Uterus (tissue), 4 donors: ENCODE measurements around the gene AATF. TPM values are rescaled to one million over a fixed set of nuclear protein-coding genes. Genes with fewer than 3 reads are reported as not detected.

ENCODE experiments used
- DNase-seq, 2 donors: peaks; one replicate each; pipeline ENCODE4 v3.0.0-alpha.2; 2019 to 2020
- H3K27ac ChIP-seq, 2 donors: fragments of 200-600 bp; sonication (generic); 1 replicate in 1 of 2; 2 replicates in 1 of 2; pipeline ENCODE4 v1.5.1; 2016 to 2018
- H3K27me3 ChIP-seq, 2 donors: fragments of 200-600 bp; sonication (generic); one replicate each; pipeline ENCODE4 v1.5.1; 2018 to 2019; ENCODE audit warnings: control low read depth in 1 of 2
- H3K36me3 ChIP-seq, 2 donors: fragments of 200-600 bp; sonication (generic); one replicate each; pipeline ENCODE4 v1.5.1; 2019; ENCODE audit warnings: control low read depth in 1 of 2
- H3K4me1 ChIP-seq, 2 donors: fragments of 200-600 bp; sonication (generic); one replicate each; pipeline ENCODE4 v1.5.1; 2018 to 2019; ENCODE audit warnings: control low read depth in 1 of 2
- H3K4me3 ChIP-seq, 2 donors: fragments of 200-600 bp; sonication (generic); 1 replicate in 1 of 2; 2 replicates in 1 of 2; pipeline ENCODE4 v1.5.1; 2018 to 2019; ENCODE audit warnings: mild to moderate bottlenecking in 1 of 2
- H3K9me3 ChIP-seq, 2 donors: fragments of 200-600 bp; sonication (generic); one replicate each; pipeline ENCODE4 v1.5.1; 2019; ENCODE audit warnings: control low read depth in 1 of 2
- CTCF ChIP-seq, 4 experiments: fragments of 200-600 bp in 2 of 4; fragments of 450-650 bp in 2 of 4; sonication (generic) in 2 of 4; IDR thresholded peaks; one replicate each; pipeline ENCODE4 v1.5.1; 2016 to 2019; ENCODE audit warnings: antibody characterized with exemption in 4 of 4, mild to moderate bottlenecking in 2 of 4, moderate library complexity in 1 of 4
- POLR2A ChIP-seq, 2 donors: fragments of 450-650 bp; IDR thresholded peaks; one replicate each; pipeline ENCODE4 v1.6.1; 2016; ENCODE audit warnings: antibody characterized with exemption in 2 of 2, mild to moderate bottlenecking in 1 of 2, moderate library complexity in 1 of 2
- intact Hi-C: fragments of 100-400 bp; cut with DNase I; formaldehyde crosslinking; loops from one replicate; pipeline ENCODE4 v1.15.1; 2023; ENCODE audit warnings: low total_unique reads
- total RNA-seq, 4 donors: library from RNA; depleted of rRNA in 3 of 4; stranded (reverse); fragments of >200 nt in 3 of 4; gene quantifications; one replicate each; pipeline versions ENCODE4 v1.1.0 to v1.2.4, GENCODE V29; 2014 to 2023
- donor health status: DM: yes; HTN: yes; CAD: no.

The AATF gene
- 10 to 100 TPM in 3 of 4 donors, 1 to 10 TPM in 1; 10.0 to 48.2 (median 30.3) TPM for total RNA-seq

- intact Hi-C loops = no loop called here
- H3K36me3 ChIP-seq = no peaks in the 10 kb centered on the region
These were observed at the start of gene AATF for GRCh38 chr17:36948717-36949460. Gene AATF, plus strand, starts transcription at chr17:36948954. Its CDS starts 172 bp downstream, at chr17:36949126.

GRCh38 chr17:36899250-36900159 lies 49.2 kb upstream of the AATF start:
- DNase-seq = no peak
- no peak overlapping the region for H3K4me3 ChIP-seq
- no peaks in the 10 kb centered on the region for H3K9me3 ChIP-seq
- H3K4me1 ChIP-seq = no peaks in the 10 kb centered on the region
- TF ChIP-seq CTCF (IDR thresholded peaks at IDR 0.05) (no peak), POLR2A (IDR thresholded peaks at IDR 0.05) (no peak)
- H3K27ac ChIP-seq = no peak overlapping the region
- no peaks in the 10 kb centered on the region for H3K27me3 ChIP-seq
- H3K36me3 ChIP-seq = no peaks in the 10 kb centered on the region
- intact Hi-C loops = no loop called here

More at GRCh38 chr17:36948717-36949460, at the start of gene AATF:
- peak; percentile 95 to 96 for DNase-seq
- Histone ChIP-seq H3K27me3 (peaks cover 19 to 34% of the 10 kb centered on the region in 2 donors), H3K4me1 (peaks cover 3 to 6% of the 10 kb centered on the region in 2 donors), H3K9me3 (no peaks in the 10 kb centered on the region), H3K27ac (peak within 1 kb of the TSS; percentile 81 to 92), H3K4me3 (peak within 1 kb of the TSS; percentile 91 to 93)
- TF ChIP-seq CTCF (IDR thresholded peaks at IDR 0.05) (no peak), POLR2A (IDR thresholded peaks at IDR 0.05) (peak; percentile 52 to 68)

- no peak overlapping the region for H3K4me3 ChIP-seq
- no peak for DNase-seq
- no peaks in the 10 kb centered on the region for H3K27me3 ChIP-seq
- H3K4me1 ChIP-seq = no peaks in the 10 kb centered on the region
- no peaks in the 10 kb centered on the region for H3K9me3 ChIP-seq
- intact Hi-C loops = no loop called here
- no peaks in the 10 kb centered on the region for H3K36me3 ChIP-seq
- TF ChIP-seq CTCF (IDR thresholded peaks at IDR 0.05) (no peak), POLR2A (IDR thresholded peaks at IDR 0.05) (no peak)
- H3K27ac ChIP-seq = no peak overlapping the region
These were observed 48.6 kb upstream of the AATF start for GRCh38 chr17:36900160-36900512.

GRCh38 chr17:36901506-36901905 lies 47.2 kb upstream of the AATF start:
- Histone ChIP-seq H3K9me3 (no peaks in the 10 kb centered on the region), H3K4me1 (no peaks in the 10 kb centered on the region), H3K36me3 (no peaks in the 10 kb centered on the region), H3K27ac (no peak overlapping the region), H3K27me3 (no peaks in the 10 kb centered on the region), H3K4me3 (no peak overlapping the region)
- no peak for DNase-seq
- TF ChIP-seq POLR2A (IDR thresholded peaks at IDR 0.05) = no peak
- TF ChIP-seq CTCF (IDR thresholded peaks at IDR 0.05) = no peak
- intact Hi-C loops = no loop called here

GRCh38 chr17:36907407-36907806 lies 41.3 kb upstream of the AATF start:
- intact Hi-C loops = no loop called here
- no peaks in the 10 kb centered on the region for H3K27me3 ChIP-seq
- H3K4me1 ChIP-seq = no peaks in the 10 kb centered on the region
- DNase-seq = no peak
- TF ChIP-seq CTCF (IDR thresholded peaks at IDR 0.05) = no peak
- no peak for TF ChIP-seq POLR2A (IDR thresholded peaks at IDR 0.05)
- no peaks in the 10 kb centered on the region for H3K9me3 ChIP-seq
- no peak overlapping the region for H3K27ac ChIP-seq
- no peaks in the 10 kb centered on the region for H3K36me3 ChIP-seq
- no peak overlapping the region for H3K4me3 ChIP-seq
